H1 (cell line): ENCODE results near the gene MCHR1. TPM values are rescaled to one million over a fixed set of nuclear protein-coding genes. Genes with fewer than 3 reads are reported as not detected.

Source experiments
- CTCF ChIA-PET: fragments of 300-600 bp; sonication (Branson Sonifier 250); formaldehyde crosslinking; loops from one replicate; lab custom pipeline; 2021; ENCODE audit not compliant: partially characterized antibody; lab: Charles Lee
- POLR2A ChIA-PET: fragments of 300-600 bp; sonication (Branson Sonifier 250); formaldehyde crosslinking; loops from one replicate; lab custom pipeline; 2021; ENCODE audit warnings: inconsistent platforms; ENCODE audit not compliant: partially characterized antibody; lab: Charles Lee
- DNase-seq, 2 experiments: peaks; one replicate each; pipeline versions ENCODE4 v3.0.0 to v3.0.0-alpha.2; 2010 to 2022; ENCODE audit warnings: low spot score in 2 of 2, low read depth in 1 of 2, mixed read lengths in 1 of 2
- FAIRE-seq: peaks from 2 replicates; lab custom pipeline; 2011; peaks lifted over from hg19 to GRCh38; lab: Jason Lieb, UNC
- H2AFZ ChIP-seq: 2 replicates; pipeline ENCODE4 v1.8.1; 2012; ENCODE audit warnings: low read length, inconsistent platforms
- H2AK5ac ChIP-seq: 2 replicates; pipeline ENCODE4 v1.6.1; 2013; ENCODE audit warnings: low read depth, low read length
- H2BK120ac ChIP-seq: replicated peaks from 2 replicates; pipeline ENCODE3; 2013; ENCODE audit warnings: low read depth, low read length, inconsistent platforms
- H2BK12ac ChIP-seq: 2 replicates; pipeline ENCODE4 v1.6.1; 2013; ENCODE audit warnings: low read depth, low read length
- H2BK15ac ChIP-seq: 2 replicates; pipeline ENCODE4 v1.6.1; 2013; ENCODE audit warnings: low read length
- H2BK20ac ChIP-seq: 2 replicates; pipeline ENCODE4 v1.6.1; 2013; ENCODE audit warnings: low read length
- H2BK5ac ChIP-seq: 2 replicates; pipeline ENCODE4 v1.6.1; 2013; ENCODE audit warnings: low read depth, low read length
- H3K14ac ChIP-seq: 2 replicates; pipeline ENCODE4 v1.6.1; 2013; ENCODE audit warnings: inconsistent platforms; ENCODE audit not compliant: insufficient read length
- H3K18ac ChIP-seq: 2 replicates; pipeline ENCODE4 v1.6.1; 2013; ENCODE audit warnings: low read length; ENCODE audit errors: extremely low read depth
- H3K23ac ChIP-seq: 2 replicates; pipeline ENCODE4 v1.6.1; 2013; ENCODE audit warnings: inconsistent platforms; ENCODE audit not compliant: insufficient read length
- H3K23me2 ChIP-seq: 2 replicates; pipeline ENCODE4 v1.6.1; 2013; ENCODE audit warnings: low read depth, low read length
- H3K27ac ChIP-seq: 2 replicates; pipeline ENCODE4 v1.6.1; 2011; ENCODE audit warnings: low read depth, low read length, inconsistent platforms
- H3K27me3 ChIP-seq, 4 experiments: replicated peaks in 1 of 4; 1 replicate in 1 of 4; 2 replicates in 3 of 4; pipeline versions ENCODE4 v1.6.1 to v1.8.1; 2011 to 2013; ENCODE audit warnings: low read length in 3 of 4, mild to moderate bottlenecking in 3 of 4, inconsistent platforms in 2 of 4, mixed read lengths in 2 of 4, moderate library complexity in 1 of 4; ENCODE audit not compliant: control insufficient read depth in 3 of 4, insufficient read depth in 3 of 4; ENCODE audit errors: extremely low read depth in 1 of 4
- H3K36me3 ChIP-seq, 4 experiments: 2 replicates each; pipeline versions ENCODE4 v1.6.1 to v1.8.1; 2011 to 2013; ENCODE audit warnings: mild to moderate bottlenecking in 4 of 4, low read length in 3 of 4, moderate library complexity in 2 of 4, control low read depth in 1 of 4, inconsistent platforms in 1 of 4; ENCODE audit not compliant: insufficient read depth in 4 of 4, control insufficient read depth in 2 of 4
- H3K4ac ChIP-seq: replicated peaks from 2 replicates; pipeline ENCODE3; 2013; ENCODE audit warnings: low read length, low read depth, mixed read lengths, inconsistent platforms; ENCODE audit not compliant: insufficient read length
- H3K4me1 ChIP-seq, 4 experiments: replicated peaks in 1 of 4; 1 replicate in 1 of 4; 2 replicates in 3 of 4; pipeline versions ENCODE4 v1.6.1 to v1.8.1; 2011 to 2013; ENCODE audit warnings: low read length in 3 of 4, inconsistent platforms in 2 of 4, mixed read lengths in 1 of 4; ENCODE audit not compliant: insufficient read depth in 4 of 4, control insufficient read depth in 3 of 4
- H3K4me2 ChIP-seq, 2 experiments: 2 replicates each; pipeline versions ENCODE4 v1.6.1 to v1.8.1; 2011 to 2013; ENCODE audit warnings: low read depth in 2 of 2, low read length in 2 of 2, control low read depth in 1 of 2, inconsistent platforms in 1 of 2, mild to moderate bottlenecking in 1 of 2; ENCODE audit not compliant: insufficient read depth in 1 of 2
- H3K4me3 ChIP-seq, 4 experiments: fragments of 200-600, 300-600 bp in 1 of 4; sonication (generic), shearing (Covaris generic), sonication (Bioruptor Twin) in 1 of 4; 2 replicates each; pipeline versions ENCODE4 v1.5.1 to v1.8.1; 2011 to 2016; ENCODE audit warnings: low read length in 4 of 4, low read depth in 3 of 4, control low read depth in 2 of 4, inconsistent platforms in 2 of 4, mild to moderate bottlenecking in 2 of 4, mixed read lengths in 1 of 4, moderate library complexity in 1 of 4; ENCODE audit not compliant: insufficient read depth in 2 of 4; ENCODE audit errors: extremely low read depth in 1 of 4
- H3K56ac ChIP-seq: replicated peaks from 2 replicates; pipeline ENCODE3; 2013; ENCODE audit warnings: low read depth, mild to moderate bottlenecking, mixed read lengths, low read length, inconsistent platforms; ENCODE audit not compliant: insufficient read length
- H3K79me1 ChIP-seq: 2 replicates; pipeline ENCODE4 v1.6.1; 2013; ENCODE audit warnings: low read depth, low read length, control low read depth
- H3K79me2 ChIP-seq, 2 experiments: 2 replicates each; pipeline versions ENCODE4 v1.6.1 to v1.8.1; 2012 to 2013; ENCODE audit warnings: low read length in 2 of 2, mild to moderate bottlenecking in 2 of 2, inconsistent platforms in 1 of 2; ENCODE audit not compliant: insufficient read depth in 2 of 2, control insufficient read depth in 1 of 2
- H3K9ac ChIP-seq, 4 experiments: replicated peaks in 1 of 4; 1 replicate in 1 of 4; 2 replicates in 3 of 4; pipeline versions ENCODE4 v1.6.1 to v1.8.1; 2011 to 2013; ENCODE audit warnings: low read depth in 3 of 4, low read length in 3 of 4, control low read depth in 2 of 4, mild to moderate bottlenecking in 2 of 4, moderate library complexity in 2 of 4, inconsistent platforms in 1 of 4; ENCODE audit errors: extremely low read depth in 1 of 4
- H3K9me3 ChIP-seq, 2 experiments: 2 replicates each; pipeline versions ENCODE4 v1.6.1 to v1.8.1; 2012 to 2013; ENCODE audit warnings: mild to moderate bottlenecking in 2 of 2, moderate library complexity in 2 of 2, control low read depth in 1 of 2, inconsistent platforms in 1 of 2, low read depth in 1 of 2, low read length in 1 of 2, mixed read lengths in 1 of 2; ENCODE audit not compliant: insufficient read depth in 2 of 2
- H4K20me1 ChIP-seq, 2 experiments: replicated peaks in 1 of 2; 2 replicates each; pipeline versions ENCODE3 to v1.8.1; 2011 to 2013; ENCODE audit warnings: inconsistent platforms in 2 of 2, low read length in 2 of 2, mild to moderate bottlenecking in 1 of 2; ENCODE audit not compliant: insufficient read depth in 2 of 2, control insufficient read depth in 1 of 2
- H4K5ac ChIP-seq: 2 replicates; pipeline ENCODE4 v1.6.1; 2013; ENCODE audit warnings: low read length, low read depth, mixed read lengths, inconsistent platforms; ENCODE audit not compliant: insufficient read length
- H4K8ac ChIP-seq: 2 replicates; pipeline ENCODE4 v1.8.0; 2013; ENCODE audit warnings: mild to moderate bottlenecking, moderate library complexity, low read length, inconsistent platforms; ENCODE audit not compliant: insufficient read depth; ENCODE audit errors: extremely low read depth
- H4K91ac ChIP-seq: replicated peaks from 2 replicates; pipeline ENCODE3; 2013; ENCODE audit warnings: low read length, mixed read lengths, inconsistent platforms; ENCODE audit not compliant: insufficient read length
- ATF3 ChIP-seq: IDR thresholded peaks from 2 replicates; pipeline ENCODE4 v1.6.1; 2011; ENCODE audit warnings: low read depth, mild to moderate bottlenecking, low read length; ENCODE audit not compliant: insufficient read depth
- BACH1 ChIP-seq: IDR thresholded peaks from 2 replicates; pipeline ENCODE4 v1.6.1; 2012; ENCODE audit warnings: low read length, improper control_type of control experiment
- CBX8 ChIP-seq: fragments of 300-800, 300-1000 bp; sonication (generic); IDR thresholded peaks from 2 replicates; pipeline ENCODE4 v1.7.1; 2016; ENCODE audit warnings: low read depth, low read length, borderline replicate concordance
- HDAC6 ChIP-seq: IDR thresholded peaks from one replicate; pipeline ENCODE4 v1.7.1; 2012; ENCODE audit warnings: low read depth, mild to moderate bottlenecking, inconsistent platforms, low read length, moderate library complexity
- SIX5 ChIP-seq: IDR thresholded peaks from 2 replicates; pipeline ENCODE4 v1.6.1; 2011; ENCODE audit warnings: mild to moderate bottlenecking, low read depth, low read length
- TEAD4 ChIP-seq: IDR thresholded peaks from 2 replicates; pipeline ENCODE4 v1.6.1; 2012; ENCODE audit warnings: low read depth, low read length, inconsistent platforms, mixed read lengths
- WGBS, 2 experiments: shearing (Covaris generic) in 1 of 2; methylation state at CpG; one replicate each; pipeline versions ENCODE4 v1.1.6 to v1.1.7; 2013 to 2015; ENCODE audit warnings: low lambda C conversion rate in 2 of 2, mixed read lengths in 2 of 2, inconsistent platforms in 1 of 2, low coverage in 1 of 2, missing lambda C conversion rate in 1 of 2; ENCODE audit not compliant: insufficient replicate concordance in 2 of 2, insufficient coverage in 1 of 2, insufficient read length in 1 of 2; ENCODE audit errors: extremely low coverage in 1 of 2, missing lambda C conversion rate in 1 of 2; 5-methylcytosine and 5-hydroxymethylcytosine counted together
- polyA plus RNA-seq, 7 experiments: library from polyadenylated mRNA; depleted of rRNA in 3 of 7; stranded (reverse) in 5 of 7; unstranded in 2 of 7; fragments of >200 nt in 5 of 7; fragments of 200-250 nt in 2 of 7; gene quantifications; 1 replicate in 5 of 7; 2 replicates in 1 of 7; 4 replicates in 1 of 7; pipeline versions ENCODE4 v1.2.1 to v1.2.3, GENCODE V29; 2011 to 2013; ENCODE audit warnings: missing spikeins in 2 of 7, mixed read lengths in 2 of 7
- total RNA-seq: library from RNA; stranded (reverse); fragmentation: NEBNext Ultra II Directional; extraction: Animal tissue kit (Norgen Biotek cat#: 25700); gene quantifications from 2 replicates; pipeline ENCODE4 v1.2.1, GENCODE V29; 2021

The MCHR1 gene
- total and polyA plus RNA-seq, 2 of the 8 experiments (the other 6 are each of a cell fraction or from before 2014, with no cell fraction given) = 0.91 to 7.6 TPM

GRCh38 chr22:40633036-40633435, 46.2 kb upstream of the MCHR1 start:
- H3K14ac ChIP-seq = no peak overlapping the region
- H2AFZ ChIP-seq = no peak overlapping the region
- ChIA-PET CTCF (interaction anchor here (0.9 to 2.2 kb wide), 6 partner anchors 21 to 197 kb away, joined by 3 to 8 read pairs (median 5); no protein-coding TSS in a partner anchor), POLR2A (interaction anchor here (0.6 to 1.4 kb wide), 3 partner anchors 9 to 107 kb away, joined by 3 to 5 read pairs (median 3); no protein-coding TSS in a partner anchor)
- TF ChIP-seq BACH1 (no peak), SIX5 (no peak), TEAD4 (no peak), HDAC6 (no peak), ATF3 (no peak), CBX8 (no peak)
- H3K4me2 ChIP-seq = no peak overlapping the region
- no peak overlapping the region for H3K27ac ChIP-seq
- no peak overlapping the region for H2BK12ac ChIP-seq
- no peaks in the 10 kb centered on the region for H3K9me3 ChIP-seq
- H2BK5ac ChIP-seq = no peak overlapping the region
- H3K27me3 ChIP-seq = no peaks in the 10 kb centered on the region
- H4K20me1 ChIP-seq = peaks cover 8 to 13% of the 10 kb centered on the region in 2 experiments
- no peak overlapping the region for H3K23ac ChIP-seq
- peaks cover 10% of the 10 kb centered on the region for H3K79me1 ChIP-seq
- no peak overlapping the region for H3K9ac ChIP-seq
- H3K18ac ChIP-seq = no peak overlapping the region
- no peak overlapping the region for H4K8ac ChIP-seq
- H4K91ac ChIP-seq = no peak overlapping the region
- no peak overlapping the region for H4K5ac ChIP-seq
- no peak overlapping the region for H3K56ac ChIP-seq
- no peak overlapping the region for H3K4ac ChIP-seq
- no peak overlapping the region for H2BK20ac ChIP-seq
- H2BK15ac ChIP-seq = no peak overlapping the region
- H2AK5ac ChIP-seq = no peak overlapping the region
- FAIRE-seq = no peak
- no peak overlapping the region for H3K4me3 ChIP-seq
- no peak for DNase-seq
- no peaks in the 10 kb centered on the region for H3K36me3 ChIP-seq
- peaks cover 14 to 72% of the 10 kb centered on the region in 2 experiments for H3K79me2 ChIP-seq
- WGBS, 2 experiments = 94% methylated on average over 3 of the region's 3 CpGs; no CpG with 5 or more reads in 1 of the 2 experiments
- H3K23me2 ChIP-seq = peaks cover 13% of the 10 kb centered on the region; the same call in 1 of the 2 replicates
- H3K4me1 ChIP-seq = peaks cover 0 to 8% (median 4%) of the 10 kb centered on the region in 4 experiments; a peak in 5 of 7 replicates
- H2BK120ac ChIP-seq = no peak overlapping the region
